ENCODE data around the gene SLC8B1.
"Not testable (repeated sequence)": the region's sequence is repeated elsewhere in the genome, so short reads cannot be mapped to it uniquely, and the experiment has no call there.

The SLC8B1 gene

DNA sequence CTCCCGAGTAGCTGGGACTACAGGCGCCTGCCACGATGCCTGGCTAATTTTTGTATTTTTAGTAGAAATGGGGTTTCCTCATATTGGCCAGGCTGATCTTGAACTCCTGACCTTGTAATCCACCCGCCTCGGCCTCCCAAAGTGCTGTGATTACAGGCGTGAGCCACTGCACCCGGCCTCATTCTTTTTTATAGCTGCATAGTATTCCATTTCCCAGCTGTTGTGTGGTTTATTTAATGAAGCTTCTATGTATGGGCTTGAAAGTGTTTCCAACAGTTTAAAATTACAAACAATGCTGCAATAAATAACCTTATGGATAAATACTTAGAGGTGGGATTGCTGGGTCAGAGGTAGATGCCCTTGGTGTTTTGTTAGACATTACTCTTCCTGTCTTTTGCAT lies 19.3 kb upstream of the SLC8B1 start:
- not testable (repeated sequence) for DNase-seq (ENCODE audit: low spot score)

DNA sequence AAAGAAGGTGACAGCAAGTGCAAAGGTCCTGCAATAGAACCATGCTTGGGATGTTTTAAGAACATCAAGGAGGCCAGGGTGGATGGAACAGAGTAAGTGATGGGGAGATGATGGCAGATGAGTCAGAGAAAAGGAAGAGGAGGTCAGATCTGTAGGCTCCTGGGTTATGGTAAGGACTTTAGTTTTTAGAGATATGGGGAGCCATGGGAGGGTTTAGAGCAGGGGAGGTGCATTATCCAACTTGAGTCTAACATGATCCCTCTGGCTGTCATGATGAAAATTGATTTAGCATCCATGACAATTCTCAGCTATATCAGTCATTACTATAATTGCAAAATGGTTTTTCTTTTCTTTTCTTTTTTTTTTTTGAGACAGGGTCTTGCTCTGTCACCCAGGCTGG lies 16.2 kb upstream of the SLC8B1 start:
- DNase-seq (ENCODE audit: low spot score): no peak

DNA sequence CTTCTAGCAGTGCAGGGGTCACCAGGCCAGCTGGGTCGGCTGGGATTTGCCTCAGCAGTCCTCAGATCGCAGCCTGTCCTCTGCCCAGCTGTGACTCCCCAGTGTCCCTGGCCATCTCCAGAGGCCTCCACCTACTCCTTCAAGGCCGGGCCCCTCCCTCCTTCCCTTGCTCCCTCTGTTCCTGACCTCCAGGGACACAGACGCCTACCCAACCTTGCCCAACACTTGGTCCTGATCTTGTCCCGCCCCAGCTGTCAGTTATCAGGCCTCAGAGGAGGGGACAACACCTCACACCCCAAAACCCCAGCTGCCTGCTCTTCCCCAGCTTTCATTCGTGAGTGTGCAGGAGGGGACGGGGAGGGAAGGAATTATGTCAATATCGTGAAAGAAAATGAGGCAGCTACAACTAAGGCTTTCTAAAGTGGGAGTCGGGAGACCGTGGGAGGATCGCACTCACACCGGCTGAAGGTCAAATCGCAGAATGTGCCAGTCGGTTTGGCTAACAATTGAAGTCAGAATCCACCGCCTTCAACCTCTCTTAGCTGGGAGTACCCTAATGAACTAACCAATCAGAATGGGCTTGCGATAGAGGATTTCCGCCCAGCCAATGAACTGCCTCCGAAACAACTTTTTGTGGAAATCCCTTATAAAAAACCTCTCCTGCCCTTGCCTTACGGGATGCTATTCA lies 14.1 kb upstream of the SLC8B1 start:
- no peak for DNase-seq (ENCODE audit: low spot score)

DNA sequence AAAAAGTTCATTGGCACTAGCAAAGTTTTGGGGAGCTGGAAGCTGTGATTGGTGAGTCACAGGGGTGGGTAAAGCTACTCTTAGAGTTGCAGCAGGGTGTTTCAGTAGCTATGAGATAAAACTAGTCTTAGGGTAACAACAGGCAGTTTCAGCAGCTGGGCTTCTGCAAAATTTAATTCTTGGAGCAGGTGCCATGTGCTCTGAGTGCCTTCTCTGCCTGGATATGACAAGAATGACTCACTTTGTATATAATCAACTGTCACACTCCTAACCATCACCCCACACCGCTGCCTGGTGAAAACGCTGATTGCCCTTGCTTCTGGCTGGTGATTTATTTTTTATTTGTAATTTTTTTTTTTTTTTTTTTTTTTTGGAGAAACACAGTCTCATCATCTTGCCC lies 13.0 kb upstream of the SLC8B1 start:
- no peak for DNase-seq (ENCODE audit: low spot score)

DNA sequence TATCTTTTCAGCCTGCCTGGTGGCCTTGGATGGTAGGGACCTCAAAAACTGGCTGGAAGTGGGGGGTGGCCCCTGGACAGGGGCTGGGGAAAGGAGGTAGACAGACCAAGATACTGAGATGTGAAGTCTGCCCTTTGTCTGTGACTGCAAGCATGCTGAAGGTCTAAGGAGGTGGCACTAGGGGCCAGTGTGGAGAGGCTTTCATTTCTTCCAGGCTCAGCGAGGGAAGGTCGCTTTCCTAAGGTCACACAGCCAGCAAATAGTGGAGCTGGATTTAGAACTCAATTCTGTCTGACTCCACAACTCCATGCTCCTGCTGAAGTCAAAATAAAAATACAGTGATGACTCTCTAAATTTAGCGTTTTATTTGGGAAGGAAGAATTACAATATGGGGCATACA lies 12.2 kb upstream of the SLC8B1 start:
- no peak for DNase-seq (ENCODE audit: low spot score)

DNA sequence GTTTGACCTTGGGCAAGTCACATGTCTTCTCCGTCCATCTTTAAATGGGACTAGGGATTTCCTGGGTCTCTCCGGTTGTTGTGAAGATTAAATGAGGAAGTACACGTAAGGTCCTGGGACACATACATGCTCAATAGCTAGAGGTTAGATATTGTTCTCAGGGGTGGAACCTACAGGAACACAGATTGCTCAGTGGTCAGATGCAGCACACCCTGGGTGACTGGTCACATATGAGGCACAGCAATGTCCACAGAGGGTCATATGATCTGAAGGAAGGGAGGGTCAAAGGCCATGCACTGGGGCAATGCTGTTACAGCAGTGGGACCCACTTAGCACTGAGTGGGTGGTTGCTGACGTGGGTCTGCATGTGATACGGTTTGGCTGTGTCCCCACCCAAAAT lies 11.4 kb upstream of the SLC8B1 start:
- no peak for DNase-seq (ENCODE audit: low spot score)

DNA sequence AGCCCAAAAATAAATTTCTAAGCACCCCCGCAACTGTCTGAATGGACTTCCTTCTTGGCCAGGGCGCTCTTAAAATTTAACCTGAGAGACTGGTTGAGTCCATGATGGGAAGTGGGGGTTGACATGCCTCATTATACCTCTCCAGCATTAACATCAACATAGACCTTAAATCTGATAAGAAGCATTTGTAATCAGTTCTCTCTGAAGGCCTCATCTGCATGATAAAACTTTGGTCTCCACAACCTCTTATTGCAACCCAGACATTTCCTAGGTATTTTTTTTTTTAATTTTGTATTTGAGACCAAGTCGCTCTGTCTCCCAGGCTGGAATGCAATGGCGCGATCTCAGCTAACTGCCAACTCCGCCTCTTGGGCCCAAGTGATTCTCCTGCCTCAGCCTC lies 10.4 kb upstream of the SLC8B1 start:
- DNase-seq (ENCODE audit: low spot score): no peak

DNA sequence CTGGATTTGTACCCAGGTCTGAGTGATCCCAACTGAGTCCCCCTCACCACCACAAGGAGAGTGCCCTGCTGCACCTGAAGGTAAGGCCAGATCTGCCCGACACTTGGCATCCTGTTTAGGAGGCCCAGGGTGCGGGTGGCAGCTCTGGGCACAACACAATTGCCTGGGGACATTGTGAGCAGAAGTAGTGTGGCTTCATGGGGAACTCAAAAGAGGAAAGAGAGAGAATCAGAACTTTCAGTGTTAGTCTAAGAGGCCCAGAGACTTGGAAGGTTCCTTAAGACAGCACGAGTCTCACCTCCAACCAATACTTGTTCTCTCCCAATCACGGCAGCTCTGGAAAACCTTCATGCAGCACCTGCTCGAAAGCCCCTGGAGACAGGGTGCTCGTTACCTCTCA lies 6.6 kb upstream of the SLC8B1 start:
- DNase-seq (ENCODE audit: low spot score): no peak

DNA sequence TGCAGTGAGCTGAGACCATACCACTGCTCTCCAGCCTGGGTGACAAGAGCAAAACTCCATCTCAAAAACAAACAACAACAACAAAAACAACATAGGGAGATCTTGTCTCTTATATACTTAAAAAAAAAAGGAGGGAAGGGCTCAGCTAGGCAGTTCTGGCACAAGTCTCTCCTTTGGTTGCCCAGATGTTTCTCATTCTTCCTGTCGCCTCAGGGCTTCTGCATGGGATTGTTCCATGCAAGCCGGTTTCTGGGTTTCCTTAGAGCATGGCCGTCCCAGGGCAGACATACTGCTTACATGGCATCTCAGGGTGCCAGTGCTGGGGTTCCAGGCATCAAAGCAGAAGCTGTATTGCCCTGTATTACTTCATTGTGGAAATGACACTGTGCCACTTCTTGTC lies 5.2 kb upstream of the SLC8B1 start:
- no peak for DNase-seq (ENCODE audit: low spot score)

DNA sequence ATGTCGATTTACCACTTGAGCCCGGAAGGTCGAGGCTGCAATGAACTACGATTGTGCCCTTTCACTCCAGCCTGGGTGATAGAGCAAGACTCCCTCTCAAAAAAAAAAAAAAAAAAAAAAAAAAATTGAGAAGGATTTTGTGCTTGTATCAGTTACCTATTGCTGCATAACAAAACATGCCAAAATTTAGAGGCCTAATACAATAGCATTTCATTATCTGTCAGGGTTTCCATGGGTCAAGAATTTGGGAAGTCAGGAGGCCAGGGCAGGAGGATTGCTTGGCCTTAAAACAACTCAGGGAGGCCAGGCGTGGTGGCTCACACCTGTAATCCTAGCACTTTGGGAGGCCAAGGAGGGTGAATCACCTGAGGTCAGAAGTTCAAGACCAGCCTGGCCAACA lies 4.6 kb upstream of the SLC8B1 start:
- no peak for DNase-seq (ENCODE audit: low spot score)

DNA sequence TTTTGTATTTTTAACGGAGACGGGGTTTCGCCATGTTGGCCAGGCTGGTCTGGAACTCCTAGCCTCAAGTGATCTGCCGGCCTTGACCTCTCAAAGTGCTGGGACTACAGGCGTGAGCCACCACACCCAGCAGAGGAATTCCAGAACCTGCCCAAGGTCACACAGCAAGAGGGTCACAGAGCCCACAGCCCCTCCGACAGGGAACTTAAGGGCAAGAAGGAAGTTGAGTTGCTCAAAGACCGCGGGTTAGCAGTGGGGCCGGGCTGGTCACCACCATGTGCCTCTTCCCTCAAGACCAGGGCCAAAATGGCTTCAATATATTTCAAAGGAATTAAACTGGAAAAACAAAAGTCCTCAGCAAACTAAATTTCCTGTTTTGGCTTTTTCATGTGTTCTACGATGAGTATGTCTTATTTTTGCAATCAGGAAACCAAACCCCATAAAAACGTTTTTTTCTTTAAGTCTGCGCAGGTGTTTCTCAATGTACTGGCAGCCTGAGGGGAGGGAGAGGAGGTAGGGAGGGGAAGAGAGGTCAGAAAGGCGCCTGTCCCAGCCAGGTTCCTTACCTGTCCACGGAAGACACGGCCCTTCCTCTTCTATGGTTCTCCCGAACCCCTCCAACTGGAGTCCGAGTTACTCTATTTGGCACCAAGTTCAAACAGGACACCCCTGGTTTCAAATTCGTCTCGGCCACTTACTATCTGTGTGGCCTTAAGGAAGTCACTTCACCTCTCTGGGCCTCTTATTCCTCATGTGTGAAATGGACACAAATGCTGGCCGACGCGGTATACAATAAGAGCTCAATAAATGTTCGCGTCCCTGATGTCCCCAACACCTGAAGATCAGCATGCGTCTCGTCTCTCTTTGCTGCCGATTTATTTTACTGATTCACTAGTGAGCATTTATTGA lies 778 bp downstream of the SLC8B1 start:
- peak; percentile 35 for DNase-seq (ENCODE audit: low spot score)

DNA sequence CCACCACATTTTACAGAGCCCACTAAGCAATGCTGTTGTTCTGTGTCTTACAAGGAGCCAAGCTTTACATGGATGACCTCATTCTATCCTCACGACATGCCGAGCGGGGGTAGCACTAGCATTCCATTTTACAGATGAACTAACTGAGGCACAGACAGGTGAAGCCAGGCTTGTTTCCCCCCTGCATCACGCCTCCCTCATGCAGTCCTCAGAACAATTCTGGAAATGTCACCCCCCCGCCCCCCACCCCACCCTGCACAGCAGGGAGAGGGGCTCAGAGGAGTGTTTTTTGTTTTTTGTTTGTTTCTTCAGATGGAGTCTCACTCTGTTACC lies 1.5 kb downstream of the SLC8B1 start:
- no peak for DNase-seq (ENCODE audit: low spot score)

DNA sequence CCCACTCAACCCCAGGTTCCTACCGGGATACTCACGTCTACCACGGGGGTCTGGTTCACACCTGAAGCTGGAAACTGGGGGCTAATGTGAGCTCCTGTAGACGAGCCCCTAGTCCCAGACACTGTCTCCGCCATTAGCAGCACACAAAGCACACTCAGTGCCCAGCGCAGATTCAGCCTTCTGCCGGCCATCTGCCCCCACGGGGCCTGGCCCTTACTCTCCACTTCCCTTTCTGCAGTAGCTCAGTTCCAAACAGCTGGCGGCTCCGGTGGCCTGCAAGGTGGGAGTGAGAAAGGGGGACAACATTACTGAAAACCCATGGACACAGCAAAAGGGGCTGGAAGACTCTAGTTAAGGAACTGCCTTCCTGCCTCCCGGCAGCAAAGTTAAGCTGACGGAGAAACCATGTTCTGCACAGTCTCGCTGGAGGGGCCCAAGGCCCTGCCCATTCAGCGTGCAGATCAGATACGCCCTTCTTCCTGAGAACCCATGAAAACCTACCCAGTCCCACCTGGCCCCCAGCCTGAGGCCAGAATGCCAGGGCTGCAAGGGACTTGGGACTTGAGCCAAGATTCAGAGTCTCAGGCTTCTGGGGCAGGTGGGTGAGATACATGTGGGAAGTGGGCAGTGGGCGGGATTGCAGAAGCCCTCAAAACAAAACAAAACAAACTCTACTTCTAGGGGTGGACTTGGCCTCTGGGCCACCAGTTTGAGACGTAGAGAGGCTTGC lies 2.1 kb downstream of the SLC8B1 start:
- DNase-seq (ENCODE audit: low spot score): no peak

DNA sequence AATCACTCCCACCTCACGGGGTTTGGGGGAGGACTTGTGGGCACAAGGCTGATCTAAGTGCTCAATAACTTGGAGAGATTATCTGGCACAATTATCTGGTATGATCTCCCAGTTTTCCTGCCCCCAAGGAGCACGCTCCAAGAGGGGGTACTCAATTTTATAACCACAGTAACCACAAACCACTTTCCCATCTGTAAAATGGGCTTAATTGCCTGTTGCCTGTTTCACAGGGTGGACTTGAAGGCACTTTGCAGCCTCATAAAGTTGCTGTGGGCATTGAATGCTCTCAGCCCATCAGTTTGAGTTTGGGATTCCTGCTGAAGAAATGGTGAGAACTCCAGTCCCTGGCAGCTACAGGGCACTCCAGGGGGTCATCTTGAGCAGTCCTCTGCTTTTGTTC lies 4.4 kb downstream of the SLC8B1 start:
- no peak for DNase-seq (ENCODE audit: low spot score)

DNA sequence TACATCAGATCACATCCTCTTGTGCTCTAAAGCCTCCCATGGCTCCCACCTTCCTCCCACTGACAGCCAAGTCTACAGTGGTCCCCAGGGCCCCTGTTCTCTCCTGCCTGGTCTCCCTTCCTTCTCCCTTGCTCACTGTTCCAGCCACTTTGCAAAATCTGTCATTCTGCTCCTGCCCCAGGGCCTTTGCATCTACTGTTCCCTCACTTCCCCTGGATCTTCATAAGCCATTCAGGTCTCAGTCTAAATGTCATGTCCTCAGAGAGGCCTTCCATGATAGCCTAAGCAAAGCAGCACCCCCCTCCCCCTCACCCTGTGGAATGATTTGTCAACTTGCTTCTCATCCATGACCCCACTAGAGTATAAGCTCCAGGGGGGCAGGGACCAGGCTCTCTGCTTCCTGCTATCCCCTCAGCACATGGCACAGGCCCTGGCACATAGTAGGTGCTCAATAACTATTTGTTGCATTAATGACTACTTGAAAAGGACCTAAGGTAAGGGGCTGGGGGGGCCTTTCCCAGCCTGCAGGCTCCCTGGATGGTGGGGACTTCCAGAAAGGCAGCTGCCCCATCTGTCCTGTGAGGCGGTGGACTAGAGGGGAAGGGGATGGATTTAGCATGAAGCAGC lies 5.0 kb downstream of the SLC8B1 start:
- no peak for DNase-seq (ENCODE audit: low spot score)

DNA sequence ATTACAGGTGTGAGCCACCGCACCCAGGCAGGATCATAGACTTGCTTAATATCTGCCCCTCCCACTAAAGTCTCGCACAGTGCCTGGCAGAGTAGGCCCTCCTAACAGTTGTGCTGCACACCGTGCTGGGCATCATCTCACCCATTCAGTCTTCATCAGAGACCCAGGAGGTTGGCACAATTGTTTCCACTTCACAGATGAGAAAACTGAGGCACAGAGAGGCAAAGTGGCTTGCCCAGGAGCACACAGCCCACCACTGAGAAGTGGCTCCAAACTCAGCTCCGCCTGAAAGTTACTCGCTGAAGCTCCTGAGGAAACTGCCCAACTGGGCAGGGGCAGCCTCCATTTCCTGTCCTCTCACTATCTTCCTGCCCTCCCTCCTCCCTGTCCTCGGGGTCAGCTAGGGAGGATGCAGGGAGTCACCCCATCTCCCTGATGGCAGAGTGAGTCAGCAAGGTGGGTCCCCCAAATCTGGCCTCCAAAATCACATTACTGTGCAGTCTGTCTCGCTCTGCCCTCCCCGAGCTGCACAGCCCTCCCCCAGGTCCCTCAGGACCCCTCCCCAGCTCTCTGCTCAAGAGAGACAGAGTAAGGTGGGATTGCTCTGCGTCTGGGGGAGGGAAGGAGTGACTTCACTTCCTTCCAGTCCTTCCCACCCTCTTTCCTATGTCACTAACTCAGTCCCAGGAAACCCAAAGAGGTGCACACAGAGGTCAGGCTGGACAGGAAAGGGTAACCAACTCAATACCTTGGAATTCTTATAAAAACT lies 5.7 kb downstream of the SLC8B1 start:
- DNase-seq (ENCODE audit: low spot score): no peak

DNA sequence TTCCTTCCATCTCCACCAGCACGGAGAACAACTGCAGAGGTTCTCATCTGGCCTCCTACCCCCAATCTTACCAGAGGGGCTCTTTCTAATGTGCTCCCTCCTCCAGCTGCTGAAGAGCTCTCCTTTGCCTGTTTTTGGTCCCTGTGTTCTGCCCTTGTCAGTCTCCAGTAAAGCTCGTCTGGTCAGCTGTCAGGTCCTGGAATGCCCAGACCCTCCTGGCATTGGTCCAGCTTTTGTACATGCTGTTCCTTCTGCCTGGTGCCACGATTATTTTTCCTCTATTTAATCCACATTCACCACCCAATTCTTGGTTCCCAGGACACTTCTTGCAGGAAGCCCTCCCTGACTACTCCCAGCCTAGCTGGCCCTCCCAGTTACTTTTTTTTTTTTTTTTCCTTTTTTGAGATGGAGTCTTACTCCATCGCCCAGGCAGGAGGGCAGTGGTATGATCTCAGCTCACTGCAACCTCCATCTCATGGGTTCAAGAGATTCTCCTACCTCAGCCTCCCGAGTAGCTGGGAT lies 6.5 kb downstream of the SLC8B1 start:
- DNase-seq (ENCODE audit: low spot score): no peak

DNA sequence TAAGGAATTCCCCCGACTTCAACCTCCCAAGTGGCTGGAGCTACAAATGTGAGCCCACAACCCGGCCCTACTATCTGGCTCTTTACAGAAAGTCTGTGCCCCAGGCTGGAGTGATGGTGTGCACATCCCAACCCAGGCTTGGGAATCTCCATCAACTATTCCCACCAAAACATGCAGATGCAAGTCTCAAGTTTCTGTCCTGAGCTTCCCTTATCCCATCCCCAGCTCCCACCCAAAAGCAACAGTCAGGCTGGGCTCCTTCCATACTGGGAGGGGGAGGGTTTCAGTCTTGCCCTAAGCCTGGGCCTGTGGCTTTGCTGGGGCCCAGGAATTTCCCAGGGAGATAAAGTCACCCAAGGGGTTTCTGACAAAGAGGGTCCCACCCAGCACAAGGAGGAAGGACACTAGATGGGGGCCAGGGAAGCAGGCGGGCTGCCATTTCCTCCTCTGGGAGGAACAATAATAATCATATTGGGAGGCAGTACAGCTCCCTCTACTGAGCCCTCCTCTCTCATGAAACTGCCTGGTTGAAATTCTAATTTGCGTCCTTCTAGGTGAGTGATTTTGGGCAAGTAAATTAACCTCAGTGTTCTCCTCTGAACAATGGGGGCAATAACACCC lies 8.0 kb downstream of the SLC8B1 start:
- DNase-seq (ENCODE audit: low spot score): no peak

DNA sequence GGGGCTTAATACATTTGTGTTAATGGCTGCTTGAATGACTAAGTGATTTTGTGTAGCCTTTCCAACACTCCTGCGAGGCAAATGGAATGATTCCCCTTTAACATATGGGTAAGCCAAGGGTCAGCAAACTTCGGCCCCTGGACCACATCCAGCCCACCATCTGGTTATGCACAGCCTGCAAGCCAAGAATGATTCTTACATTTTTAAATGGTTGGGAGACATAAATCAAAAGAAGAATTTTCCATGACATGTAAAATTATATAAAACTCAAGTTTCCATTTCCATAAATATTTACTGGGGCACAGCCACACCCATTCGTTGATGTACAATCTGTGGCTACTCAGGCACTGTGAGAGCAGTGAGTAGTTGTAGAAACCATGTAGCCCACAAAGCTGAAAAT lies 9.0 kb downstream of the SLC8B1 start:
- no peak for DNase-seq (ENCODE audit: low spot score)

DNA sequence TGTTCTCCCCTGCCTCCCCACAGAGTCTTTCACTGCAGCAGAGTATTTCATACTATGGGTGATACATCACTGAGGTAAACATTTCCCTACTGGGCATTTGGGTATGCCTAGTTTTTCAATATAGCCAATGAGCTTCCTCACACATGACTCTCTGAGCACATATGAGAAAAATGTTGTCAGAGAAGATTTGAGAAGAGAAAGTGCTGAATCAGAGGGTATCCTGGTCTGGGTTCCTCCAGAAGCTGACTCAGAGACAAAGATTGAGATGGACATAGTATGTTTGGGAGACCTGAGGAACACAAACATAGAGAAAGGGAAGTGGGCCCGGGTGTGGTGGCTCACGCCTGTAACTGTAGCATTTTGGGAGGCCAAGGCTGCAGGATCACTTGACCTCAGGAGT lies 12.6 kb downstream of the SLC8B1 start:
- no peak for DNase-seq (ENCODE audit: low spot score)

DNA sequence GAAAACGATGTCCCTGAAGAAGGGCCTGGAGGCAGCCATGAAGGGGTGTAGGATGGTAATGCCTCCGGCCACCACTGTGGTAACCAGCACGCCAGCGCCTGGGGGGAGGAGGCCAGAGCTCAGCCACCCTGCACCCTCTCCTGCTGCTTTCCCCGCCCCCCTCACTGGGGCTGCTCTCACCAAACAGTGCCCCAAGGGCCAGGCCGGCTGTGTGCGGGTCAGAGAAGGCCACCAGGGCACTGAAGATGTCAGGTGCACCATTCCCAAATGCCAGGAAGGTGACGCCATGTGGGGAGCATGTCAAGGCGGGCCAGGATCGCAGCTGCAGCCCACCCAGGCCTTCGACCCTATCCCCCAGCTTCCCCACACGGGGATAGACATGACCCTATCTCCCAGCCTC lies 14.5 kb downstream of the SLC8B1 start:
- no peak for DNase-seq (ENCODE audit: low spot score)

Measured in hematopoietic multipotent progenitor cell treated with erythropoietin and hydrocortisone succinate and interleukin-3 and kit ligand, for 17 days (in vitro differentiated cells).